GM12875 (cell line): ENCODE results near the gene COCH.

Experiments
- H3K4me3 ChIP-seq: one replicate; pipeline ENCODE4 v1.5.1; 2011; ENCODE audit warnings: low read depth, low read length, control low read depth
- CTCF ChIP-seq: IDR thresholded peaks from 2 replicates; pipeline ENCODE4 v1.5.1; 2011; ENCODE audit warnings: low read depth, mild to moderate bottlenecking, control low read depth, inconsistent platforms, low read length, moderate library complexity, borderline replicate concordance; ENCODE audit not compliant: insufficient read depth

COCH gene

GRCh38 chr14:30874120-30874998 lies at the start of gene COCH:
Gene COCH, plus strand, starts transcription at chr14:30874559. Its CDS starts 380 bp downstream, at chr14:30874939.
- TF ChIP-seq CTCF = peak; percentile 67

GRCh38 chr14:30826070-30826469 lies 48.3 kb upstream of the COCH start:
- H3K4me3 ChIP-seq = no peak overlapping the region
- TF ChIP-seq CTCF = no peak

More at GRCh38 chr14:30874120-30874998, at the start of gene COCH:
- peak within 1 kb of the TSS; percentile 65 for H3K4me3 ChIP-seq

GRCh38 chr14:30829853-30830252 lies 44.5 kb upstream of the COCH start:
- TF ChIP-seq CTCF = no peak
- H3K4me3 ChIP-seq = no peak overlapping the region

GRCh38 chr14:30834353-30834752 lies 40.0 kb upstream of the COCH start:
- H3K4me3 ChIP-seq = no peak overlapping the region
- no peak for TF ChIP-seq CTCF

- H3K4me3 ChIP-seq = no peak overlapping the region
- TF ChIP-seq CTCF = no peak
Observed at GRCh38 chr14:30838351-30838750, 36.0 kb upstream of the COCH start.

GRCh38 chr14:30840086-30840779 lies 34.1 kb upstream of the COCH start:
- H3K4me3 ChIP-seq = no peak overlapping the region
- TF ChIP-seq CTCF = no peak
